Activated CD8-positive, alpha-beta memory T cell treated with anti-CD3 and anti-CD28 coated beads, Interleukin-2, amount 50 U/mL, for 24 hours (primary cell): Measurements from ENCODE around the gene RNF111.
"Not testable (repeated sequence)": the region's sequence is repeated elsewhere in the genome, so short reads cannot be mapped to it uniquely, and the experiment has no call there.

Experiments used
- DNase-seq: peaks from one replicate; pipeline ENCODE4 v3.0.0-alpha.2; 2020; ENCODE audit errors: extremely low read depth

RNF111 gene

DNA sequence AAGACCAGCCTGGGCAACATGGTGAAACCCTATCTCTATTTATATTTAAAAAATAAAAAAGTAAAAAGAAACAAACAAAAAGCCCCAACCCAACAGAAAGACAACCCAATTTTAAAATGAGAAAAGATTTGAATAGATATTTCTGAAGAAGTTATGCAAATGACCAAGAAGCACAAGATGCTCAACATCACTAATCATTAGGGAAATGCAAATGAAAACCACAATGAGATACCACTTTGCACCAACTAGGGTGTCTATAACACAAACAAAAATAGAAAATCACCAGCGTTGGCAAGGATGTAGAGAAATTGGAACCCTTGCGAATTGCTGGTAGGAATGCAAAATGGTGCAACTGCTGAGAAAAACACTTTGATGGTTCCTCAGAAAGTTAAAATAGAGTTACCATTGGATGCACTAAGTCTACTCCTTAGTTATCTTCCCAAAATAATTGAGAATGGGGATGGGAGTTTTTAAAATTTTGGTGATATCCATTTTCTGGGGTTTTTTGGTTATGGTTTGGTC, 71.7 kb downstream of the RNF111 start:
- DNase-seq: no peak

DNA sequence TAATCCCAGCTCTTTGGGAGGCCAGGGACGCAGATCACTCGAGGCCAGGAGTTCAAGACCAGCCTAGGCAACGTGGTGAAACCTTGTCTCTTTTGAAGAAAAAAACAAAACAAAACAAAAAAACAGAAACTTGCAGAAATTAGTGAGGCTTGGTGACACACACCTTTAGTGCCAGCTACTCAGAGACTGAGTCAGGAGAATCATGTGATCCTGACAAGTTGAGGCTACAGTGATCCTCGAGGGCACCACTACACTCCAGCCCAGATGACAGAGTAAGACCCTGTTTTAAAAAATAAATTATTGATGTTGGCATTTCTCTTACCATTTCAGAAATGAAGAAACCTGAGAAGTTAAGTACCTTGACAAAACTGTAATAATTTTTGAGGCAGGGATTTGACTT, 72.9 kb downstream of the RNF111 start:
- DNase-seq: no peak

DNA sequence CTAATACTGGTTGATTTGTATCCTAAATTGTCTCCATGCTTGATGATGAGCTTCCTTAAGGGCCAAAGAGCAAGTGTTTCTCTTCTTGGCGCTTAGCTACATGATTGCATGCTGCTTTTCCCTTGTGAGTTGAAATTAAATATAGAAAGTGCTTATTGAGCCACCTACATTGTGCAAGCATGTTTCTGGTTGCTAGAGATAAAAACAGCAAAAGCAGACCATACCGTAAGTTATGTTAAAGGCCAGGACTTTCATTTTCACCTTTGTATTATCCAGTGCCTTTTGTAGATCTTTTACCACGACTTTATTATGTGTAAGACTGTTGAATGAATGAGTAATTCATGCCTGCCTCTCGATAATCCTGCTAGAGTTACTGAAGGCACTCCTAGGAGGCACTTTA, 75.6 kb downstream of the RNF111 start:
- no peak for DNase-seq

DNA sequence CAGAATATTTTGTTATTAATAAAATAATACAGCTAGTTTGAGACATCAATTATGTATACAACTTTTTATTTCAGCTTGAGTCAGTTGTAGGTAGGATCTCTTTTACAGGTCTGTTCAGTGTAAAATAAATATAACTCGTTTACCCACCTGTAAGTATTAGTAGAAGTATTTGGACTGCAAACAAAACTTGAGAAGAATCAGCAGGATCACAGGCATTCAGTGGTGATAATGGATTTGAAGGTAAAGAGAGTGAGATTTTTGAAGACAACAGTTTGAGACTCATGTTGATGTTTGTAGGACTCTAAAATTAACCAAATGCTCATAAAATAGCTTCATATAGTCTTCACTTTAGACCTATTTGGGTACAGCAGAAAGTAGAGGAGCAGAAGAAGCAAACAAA, 82.0 kb downstream of the RNF111 start:
- no peak for DNase-seq

DNA sequence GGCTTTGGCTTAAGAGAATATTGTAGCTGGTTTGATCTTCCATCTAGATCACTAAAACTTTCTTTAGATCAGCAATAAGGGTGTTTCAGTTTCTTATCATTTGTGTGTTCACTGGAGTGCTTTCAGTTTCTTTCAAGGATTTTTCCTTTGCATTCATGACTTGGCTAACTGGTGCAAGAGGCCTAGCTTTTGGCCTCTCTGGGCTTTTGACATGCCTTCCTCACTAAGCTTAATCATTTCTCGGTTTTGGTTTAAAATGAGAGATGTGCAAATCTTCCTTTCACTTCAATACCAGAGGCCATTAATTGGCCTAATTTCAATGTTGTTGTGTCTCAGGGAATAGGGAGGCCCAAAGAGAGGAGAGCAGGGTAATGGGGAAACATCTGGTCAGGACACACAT, 87.1 kb downstream of the RNF111 start:
- no peak for DNase-seq

DNA sequence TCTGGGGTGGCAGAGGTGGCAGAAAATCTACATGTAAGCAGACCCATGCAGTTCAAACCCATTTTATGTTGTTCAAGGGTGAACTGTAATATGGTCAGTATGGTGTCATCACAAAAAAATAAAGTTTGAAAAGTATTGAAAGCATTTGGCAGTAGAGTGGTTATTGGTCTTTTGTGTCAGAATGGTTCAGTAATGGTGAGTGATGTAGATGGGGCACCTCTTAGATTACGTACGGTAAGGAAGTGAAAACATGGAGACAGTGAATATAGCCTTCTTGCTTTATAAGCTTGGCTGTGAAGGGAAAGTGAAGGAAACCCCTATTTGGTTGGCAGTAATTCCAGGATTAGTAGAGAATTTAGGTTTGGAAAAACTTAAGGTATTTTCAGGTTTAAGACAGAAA, 100.3 kb downstream of the RNF111 start:
- no peak for DNase-seq

DNA sequence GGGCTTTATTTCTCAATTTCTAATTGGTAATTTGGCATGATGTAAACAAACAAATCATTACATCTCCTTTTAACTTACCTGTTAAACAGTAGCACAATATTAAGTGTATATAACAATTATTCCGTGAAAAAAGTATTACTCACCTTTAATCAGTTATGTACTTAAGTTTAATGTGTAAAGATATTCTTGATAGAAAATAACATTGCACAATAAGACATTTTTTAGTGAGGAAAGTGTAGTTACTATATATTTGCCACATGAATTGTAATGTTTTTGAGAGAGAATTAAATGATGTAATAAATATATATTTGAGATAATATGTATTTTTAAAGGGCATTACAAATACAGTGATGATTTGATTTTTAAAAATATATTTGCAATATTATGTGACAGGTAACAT, 106.6 kb downstream of the RNF111 start:
- DNase-seq: no peak

DNA sequence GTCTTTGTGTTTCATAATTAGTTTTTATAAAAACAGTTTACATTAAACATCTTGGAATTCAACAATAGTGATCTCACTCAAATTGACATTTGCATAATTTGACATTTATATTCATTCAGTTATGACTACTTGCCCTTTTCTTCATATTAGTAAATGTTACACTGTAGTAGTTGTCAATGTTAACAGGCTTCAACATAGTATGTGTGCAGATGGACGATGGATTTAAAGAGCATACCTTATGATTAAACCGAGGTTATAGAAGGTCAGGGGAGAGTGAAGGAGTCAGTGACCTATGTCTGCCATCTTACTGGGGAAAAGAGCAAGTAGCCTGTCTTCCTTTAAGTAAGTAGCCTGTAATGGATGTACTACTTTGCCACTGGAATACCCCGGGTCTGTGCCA, 109.0 kb downstream of the RNF111 start:
- no peak for DNase-seq

DNA sequence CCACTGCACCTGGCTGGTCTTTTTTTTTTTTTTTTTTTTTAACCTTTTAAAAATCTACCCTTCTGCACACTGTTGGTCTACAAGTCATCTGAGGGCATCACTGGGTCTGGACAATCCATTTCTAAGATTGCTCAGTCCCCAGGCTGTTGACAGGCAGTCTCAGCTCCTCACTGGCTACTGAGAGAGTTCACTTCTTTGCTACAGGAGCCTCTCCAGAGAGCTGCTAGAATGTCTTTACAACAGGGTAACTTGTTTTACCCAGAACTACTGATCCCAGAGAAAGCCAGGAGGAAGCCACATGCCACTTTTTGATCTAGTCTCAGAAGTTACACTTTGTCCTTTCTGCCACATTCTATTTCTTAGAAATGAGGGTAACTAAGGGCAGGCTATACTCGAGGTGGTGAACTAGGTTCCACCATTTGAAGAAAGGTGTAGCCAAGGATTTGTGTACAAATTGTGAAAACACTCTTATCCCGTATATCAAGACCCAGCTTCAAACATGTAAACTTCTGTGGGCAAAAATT, 111.8 kb downstream of the RNF111 start:
- no peak for DNase-seq

DNA sequence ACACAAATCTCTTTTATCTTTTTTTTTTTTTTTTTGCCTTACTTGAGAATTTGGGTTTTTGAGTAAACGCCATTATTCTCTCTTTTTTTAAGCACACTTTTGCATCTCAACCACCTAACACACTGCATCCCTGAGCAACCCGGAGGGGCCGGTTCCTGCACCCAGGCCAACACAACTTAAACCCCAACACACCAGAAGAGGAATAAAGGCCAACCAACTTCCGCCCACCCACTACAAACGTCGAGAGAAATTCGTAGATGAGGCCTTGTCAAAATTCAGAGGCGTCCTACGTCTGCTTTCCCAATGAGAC, 117.1 kb downstream of the RNF111 start:
- DNase-seq: no peak

DNA sequence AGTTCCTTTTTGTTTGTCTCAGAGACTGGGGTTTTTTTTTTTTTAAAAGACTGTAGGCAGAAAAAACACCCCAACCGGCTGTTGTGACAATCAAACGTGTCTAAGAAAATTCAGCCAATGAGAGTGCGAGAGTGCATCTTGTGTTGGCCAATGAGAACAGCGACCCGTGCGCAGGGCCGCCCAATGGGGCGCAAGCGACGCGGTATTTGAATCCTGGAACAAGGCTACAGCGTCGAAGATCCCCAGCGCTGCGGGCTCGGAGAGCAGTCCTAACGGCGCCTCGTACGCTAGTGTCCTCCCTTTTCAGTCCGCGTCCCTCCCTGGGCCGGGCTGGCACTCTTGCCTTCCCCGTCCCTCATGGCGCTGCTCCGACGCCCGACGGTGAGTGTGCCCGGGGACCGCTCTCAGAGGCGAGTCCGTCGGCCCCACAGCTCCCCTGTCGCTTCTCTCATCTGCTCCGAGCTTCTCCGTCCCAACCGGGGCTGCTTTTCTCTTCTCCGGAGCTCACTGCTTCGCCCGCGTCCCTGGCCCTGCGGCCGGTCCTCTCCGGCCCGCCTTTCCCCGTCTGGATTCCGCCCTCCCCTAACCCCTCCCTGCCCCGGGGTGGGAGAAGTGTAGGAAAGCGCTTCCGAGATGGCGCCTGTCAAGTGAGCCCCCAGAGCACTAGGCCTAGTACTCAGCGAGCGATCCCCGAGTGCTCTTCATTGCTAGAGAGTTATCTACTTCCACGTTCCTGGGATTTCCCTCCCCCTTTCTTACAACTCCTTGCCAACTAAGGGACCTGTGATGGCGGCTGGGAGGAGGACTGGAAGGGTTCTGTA, 117.7 kb downstream of the RNF111 start, which contains the start of gene CCNB2:
CCNB2 (plus strand) TSS at position 235 of the 821 bp plus-strand sequence; CDS start at position 358, 123 bp downstream.
- DNase-seq: peak; percentile 47

DNA sequence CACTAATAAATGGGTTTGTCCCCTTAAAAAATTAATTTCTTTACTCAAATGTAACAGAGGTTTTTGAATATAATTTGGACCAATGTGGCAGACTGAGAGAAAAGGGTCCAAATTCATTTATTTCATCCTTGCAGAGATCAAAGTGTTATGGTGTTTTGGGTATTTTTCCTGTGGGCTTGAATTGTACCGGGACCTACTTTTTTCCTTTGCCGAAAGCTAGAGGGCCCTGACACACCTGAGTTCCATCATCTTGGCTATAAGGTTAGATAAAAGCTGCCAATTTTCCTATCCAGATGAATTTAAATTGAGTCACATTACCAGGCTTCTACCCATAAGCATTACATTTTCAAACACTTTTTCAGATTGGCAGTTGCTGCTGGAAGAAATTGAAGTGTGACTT, 118.4 kb downstream of the RNF111 start:
- DNase-seq: no peak

DNA sequence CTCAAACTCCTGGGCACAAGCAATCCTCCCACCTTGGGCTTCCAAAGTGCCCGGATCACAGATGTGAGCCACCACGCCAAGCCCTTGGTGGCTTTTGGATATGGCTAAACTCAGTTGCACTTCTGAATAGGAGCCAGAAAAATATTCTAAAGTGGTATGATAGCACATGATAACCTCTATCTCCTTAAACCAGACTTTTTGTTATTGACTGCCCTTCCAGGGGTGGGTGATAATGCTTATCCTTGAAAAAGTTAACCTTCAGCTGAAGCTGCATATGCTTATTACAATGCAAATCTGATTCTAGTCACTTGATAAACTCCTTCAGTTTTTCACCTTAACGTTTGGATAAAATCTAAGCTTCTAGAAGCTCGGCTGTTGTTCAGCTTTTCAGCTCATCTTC, 123.8 kb downstream of the RNF111 start:
- no peak for DNase-seq

DNA sequence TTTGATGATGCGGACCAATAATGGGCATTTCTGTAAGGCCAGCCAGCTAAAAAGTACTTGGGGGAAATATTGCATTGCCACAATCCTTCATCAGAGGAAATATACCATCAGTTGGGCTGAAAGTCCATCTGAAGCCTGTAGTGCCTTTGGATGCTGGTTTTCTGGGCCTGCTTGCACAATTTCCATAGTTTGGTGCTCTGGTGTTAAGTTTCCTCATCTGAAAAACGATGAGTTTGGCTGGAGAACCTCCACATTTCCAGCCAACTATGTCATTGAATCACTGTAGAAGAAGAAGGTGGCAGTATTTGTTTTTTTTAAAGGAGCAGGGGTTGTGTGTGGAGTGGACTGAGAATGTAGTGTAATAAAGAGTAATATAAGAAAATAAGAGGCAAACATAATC, 127.6 kb downstream of the RNF111 start:
- DNase-seq: no peak

DNA sequence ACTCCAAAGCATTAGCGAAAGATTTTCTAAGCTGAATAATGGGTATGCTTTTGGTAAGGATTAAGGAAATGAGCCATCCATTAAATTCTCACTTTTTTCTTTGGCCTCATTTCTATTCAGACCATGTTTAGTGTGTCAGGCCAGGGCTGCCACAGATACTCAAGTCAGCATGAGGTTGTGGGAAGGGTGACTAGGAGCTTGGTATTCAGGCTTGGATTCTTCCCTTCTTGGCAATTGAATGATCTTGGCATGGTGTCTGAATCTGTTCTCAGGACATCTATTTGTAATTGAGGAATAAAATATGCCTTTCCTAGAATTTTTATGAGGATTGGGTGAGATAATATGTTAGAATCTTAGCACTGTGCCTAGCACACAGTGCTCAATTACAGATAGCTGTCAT, 128.7 kb downstream of the RNF111 start:
- no peak for DNase-seq

DNA sequence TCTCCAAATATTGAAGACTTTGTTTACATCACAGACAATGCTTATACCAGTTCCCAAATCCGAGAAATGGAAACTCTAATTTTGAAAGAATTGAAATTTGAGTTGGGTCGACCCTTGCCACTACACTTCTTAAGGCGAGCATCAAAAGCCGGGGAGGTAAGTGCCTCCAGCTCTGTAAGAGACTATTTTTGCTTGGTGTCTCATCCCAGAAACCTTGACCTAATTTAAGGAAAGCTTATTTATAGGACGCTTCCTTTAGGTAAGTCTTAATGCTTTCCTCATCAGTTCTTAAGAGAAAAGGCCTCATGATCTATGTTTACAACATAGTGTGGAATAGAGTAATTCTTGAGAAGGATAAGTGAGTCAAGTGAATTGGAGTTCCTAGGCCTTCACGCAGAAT, 129.3 kb downstream of the RNF111 start:
- no peak for DNase-seq

DNA sequence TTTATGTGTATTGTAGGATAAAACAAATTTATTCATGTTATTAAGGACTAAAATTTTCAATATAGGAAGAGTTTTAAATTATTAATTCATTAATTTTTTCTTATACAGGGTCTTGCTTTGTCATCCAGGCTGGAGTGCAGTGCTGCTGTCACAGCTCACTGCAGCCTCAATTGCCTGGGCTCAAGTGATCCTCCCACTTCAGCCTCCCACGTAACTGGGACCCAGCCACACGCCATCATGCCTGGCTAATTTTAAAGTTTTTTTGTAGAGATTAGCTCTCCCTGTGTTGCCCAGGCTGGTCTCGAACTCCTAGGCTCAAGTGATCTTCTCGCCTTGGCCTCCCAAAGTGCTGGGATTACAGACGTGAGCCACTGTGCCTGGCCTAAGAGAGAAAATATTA, 132.2 kb downstream of the RNF111 start:
- DNase-seq: no peak

DNA sequence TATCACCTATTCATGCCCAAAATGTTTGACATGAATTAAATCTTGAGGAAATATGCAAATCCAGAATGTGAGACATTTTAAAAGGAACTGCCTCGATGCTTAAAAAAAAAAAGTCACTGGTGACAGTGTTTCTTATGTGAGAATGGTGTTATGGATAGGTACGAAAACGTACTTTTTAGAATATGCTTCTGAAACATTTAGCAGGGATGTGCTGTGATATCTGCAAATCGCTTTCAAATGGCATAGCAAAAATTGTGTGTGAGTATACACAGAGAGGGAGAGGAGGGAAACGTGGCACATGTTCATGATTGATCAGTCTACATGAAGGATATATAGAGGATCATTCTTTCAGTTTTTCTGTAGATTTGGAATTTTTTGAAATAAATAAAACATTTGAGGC, 133.5 kb downstream of the RNF111 start:
- no peak for DNase-seq

DNA sequence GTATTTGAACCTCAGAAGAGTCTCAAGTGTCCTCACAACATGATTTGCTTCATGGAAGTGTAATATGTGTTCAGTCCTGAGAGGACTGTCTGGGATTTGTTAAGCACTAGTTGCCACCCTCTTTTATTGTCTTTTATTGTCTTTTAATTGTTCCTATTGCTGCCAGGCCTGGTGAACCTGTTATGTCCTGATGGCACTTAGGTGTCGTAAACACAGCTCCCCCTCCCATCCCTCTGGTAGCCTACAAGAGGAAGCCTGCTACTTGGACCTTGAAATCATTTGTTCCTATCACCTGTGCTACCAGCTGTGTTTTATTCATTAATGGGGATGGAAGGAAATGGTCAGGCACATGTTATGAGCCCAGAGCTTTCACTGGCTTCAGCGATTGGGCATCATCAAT, 136.8 kb downstream of the RNF111 start:
- no peak for DNase-seq

DNA sequence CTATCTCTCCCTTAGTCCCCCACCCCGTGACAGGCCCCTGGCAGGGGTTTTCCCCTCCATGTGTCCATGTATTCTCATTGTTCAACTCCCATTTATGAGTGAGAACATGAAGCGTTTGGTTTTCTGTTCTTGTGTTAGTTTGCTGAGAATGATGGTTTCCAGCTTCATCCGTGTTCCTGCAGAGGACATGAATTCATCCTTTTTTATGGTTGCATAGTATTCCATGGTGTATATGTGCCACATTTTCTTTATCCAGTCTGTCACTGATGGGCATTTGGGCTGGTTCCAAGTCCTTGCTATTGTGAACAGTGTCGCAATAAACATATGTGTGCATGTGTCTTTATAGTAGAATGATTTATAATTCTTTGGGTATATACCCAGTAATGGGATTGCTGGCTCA, 138.2 kb downstream of the RNF111 start:
- DNase-seq: not testable (repeated sequence)

DNA sequence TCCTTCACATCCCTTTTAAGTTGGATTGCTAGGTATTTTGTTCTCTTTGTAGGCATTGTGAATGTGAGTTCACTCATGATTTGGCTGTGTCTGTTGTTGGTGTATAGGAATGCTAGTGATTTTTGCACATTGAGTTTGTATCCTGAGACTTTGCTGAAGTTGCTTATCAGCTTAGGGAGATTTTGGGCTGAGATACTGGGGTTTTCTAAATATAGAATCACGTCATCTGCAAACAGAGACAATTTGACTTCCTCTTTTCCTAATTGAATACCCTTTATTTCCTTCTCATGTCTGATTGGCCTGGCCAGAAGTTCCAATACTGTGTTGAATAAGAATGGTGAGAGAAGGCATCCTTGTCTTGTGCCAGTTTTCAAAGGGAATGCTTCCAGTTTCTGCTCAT, 139.8 kb downstream of the RNF111 start:
- not testable (repeated sequence) for DNase-seq

DNA sequence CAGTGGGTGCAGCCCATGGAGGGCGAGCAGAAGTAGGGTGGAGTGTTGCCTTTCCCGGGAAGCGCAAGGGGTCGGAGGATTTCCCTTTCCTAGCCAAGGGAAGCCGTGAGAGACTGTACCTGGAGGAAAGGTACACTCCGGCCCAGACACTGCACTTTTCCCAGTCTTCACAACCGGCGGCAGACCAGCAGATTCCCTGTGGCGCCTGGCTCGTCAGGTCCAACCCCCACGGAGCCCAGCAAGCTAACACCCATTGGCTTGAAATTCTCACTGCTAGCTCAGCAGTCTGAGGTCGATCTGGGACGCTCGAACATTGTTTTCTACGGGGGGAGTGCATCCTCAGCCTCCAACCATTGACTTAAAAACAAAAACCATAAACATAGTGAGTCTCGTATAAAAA, 144.0 kb downstream of the RNF111 start:
- DNase-seq: no peak

DNA sequence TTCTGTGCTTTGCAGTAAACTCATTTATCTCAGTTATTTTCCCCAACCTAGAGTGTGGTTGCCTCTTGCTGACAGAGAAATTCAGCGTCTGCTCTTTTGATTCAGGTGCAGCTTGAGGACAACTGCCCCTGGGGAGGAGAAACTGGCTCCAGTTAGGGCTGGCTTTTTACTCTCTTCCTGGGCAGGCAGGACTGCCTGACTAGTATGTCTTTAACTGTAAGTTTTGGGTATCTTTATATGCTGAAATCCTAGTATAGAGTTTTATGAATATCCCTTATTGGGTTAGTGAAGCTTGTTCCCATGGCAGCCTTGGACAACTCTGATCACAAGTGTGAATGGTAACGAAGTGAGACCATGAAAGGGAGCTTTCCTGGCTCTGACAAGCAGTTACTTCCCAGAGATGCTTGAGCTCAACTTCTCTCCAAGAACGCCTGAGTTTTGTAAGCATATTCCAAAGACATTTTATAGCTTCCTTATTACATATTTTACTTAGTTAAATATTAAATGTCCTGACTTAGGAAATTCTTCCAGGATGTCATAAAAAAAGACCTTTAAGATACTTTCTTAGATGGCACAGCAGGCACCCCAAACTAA, 144.6 kb downstream of the RNF111 start:
- no peak for DNase-seq
